ENCODE data around the gene KLHL21.

KLHL21 gene

GRCh38 chr1:6625584-6626149 lies 23.0 kb upstream of the KLHL21 start:
- no peak for DNase-seq (ENCODE audit: low read depth)

- peak; percentile 81 for DNase-seq (ENCODE audit: low read depth)
Measured at GRCh38 chr1:6624710-6625583, 22.3 kb upstream of the KLHL21 start, which contains the start of gene THAP3. Gene THAP3 (plus strand): TSS chr1:6624868. CDS start chr1:6625219, 351 bp downstream.

DNA sequence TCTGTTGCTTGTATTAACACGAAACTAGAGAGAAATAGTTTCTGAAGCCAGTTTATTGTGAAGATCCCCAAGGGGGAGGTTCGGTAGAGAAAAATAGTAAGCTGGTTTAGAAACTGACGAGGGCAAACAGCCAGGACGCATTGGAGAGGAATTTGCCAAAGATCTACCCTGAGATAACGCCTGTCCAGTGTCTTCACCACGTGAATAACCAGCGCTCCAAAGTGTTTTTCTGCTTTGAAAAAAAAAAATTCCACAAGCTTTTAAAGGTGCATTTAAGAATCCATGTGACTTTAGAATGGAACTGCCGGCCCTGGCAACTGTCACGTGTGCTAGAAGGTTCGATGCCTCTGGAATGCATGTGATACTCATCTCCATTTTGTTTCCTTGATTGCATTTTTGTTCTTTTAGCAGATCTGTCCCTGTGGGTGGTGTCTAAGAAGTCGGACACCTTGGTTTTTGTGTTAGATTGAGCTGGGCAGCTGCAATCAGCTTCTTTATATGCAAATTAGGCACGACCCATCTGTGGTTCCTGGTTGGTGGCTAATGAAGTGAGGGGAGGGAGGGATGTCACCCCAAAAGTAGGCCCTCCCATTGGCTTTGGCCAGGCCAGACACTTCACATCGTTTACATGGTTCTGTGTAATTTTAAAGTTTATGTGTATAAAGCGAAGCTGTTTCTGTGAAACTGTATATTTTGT lies 20.7 kb upstream of the KLHL21 start:
- no peak for DNase-seq (ENCODE audit: low read depth)

- no peak for DNase-seq (ENCODE audit: low read depth)
Measured at GRCh38 chr1:6622396-6623152, 19.9 kb upstream of the KLHL21 start.

DNA sequence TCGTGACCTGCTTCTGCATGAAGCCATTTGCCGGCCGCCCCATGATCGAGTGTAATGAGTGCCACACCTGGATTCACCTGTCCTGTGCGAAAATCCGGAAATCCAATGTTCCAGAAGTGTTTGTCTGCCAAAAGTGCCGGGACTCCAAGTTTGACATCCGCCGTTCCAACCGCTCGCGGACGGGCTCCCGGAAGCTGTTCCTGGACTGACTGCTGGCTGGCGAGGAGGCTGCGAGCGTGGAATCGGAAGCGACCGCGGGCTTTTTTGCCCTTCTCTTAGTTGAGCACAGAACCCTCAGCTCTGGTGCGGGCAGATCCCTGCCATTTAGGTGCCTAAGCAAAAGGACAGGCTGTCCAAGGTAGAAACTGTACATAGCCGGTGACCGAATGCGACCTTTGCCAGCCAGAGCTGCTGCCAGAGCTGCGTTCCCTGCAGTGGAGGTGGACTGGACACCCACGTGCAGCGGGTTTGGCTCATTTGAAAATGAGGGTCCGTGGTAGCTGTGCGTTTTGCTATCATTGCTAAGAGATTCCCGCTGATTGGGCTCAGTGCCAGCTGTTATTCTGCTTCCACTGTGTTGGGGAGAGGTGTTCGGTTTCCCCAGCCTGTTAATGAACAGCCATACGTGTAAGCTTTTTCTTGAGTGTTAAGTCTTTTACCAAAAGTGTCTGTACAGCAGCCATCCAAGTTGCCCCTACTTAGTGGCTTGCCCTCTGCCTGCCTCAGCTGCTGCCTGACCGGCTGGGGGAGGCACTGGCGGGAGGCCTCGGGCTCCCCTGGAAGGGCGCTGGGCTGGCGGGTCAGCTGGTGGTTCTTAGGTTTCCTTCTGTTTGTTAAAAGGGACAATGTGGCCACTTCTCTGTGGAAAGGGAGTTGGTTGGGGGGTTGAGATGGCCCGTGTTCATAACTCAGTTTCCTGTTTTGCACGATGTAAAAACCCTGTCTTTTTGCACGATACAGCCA lies 19.0 kb upstream of the KLHL21 start:
- DNase-seq (ENCODE audit: low read depth), result no peak

DNA sequence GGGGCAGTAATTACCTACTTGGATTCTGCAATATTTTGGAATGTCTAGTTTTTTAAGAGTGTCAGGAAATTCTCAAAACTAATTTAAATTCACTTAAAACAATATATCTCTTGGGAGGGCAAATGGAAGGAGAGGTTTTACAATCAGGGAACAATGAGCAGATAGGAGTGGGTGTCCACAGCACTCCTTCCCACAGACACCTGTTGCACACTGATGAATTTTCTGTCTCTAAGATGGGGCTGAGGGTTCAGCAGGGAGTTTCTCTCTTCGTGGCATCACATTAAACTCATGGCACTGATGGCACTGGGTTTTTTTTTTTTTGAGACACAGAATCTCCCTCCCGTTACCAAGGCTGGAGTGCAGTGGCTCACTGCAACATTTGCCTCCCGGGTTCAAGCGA lies 16.4 kb upstream of the KLHL21 start:
- DNase-seq (ENCODE audit: low read depth), result no peak

DNA sequence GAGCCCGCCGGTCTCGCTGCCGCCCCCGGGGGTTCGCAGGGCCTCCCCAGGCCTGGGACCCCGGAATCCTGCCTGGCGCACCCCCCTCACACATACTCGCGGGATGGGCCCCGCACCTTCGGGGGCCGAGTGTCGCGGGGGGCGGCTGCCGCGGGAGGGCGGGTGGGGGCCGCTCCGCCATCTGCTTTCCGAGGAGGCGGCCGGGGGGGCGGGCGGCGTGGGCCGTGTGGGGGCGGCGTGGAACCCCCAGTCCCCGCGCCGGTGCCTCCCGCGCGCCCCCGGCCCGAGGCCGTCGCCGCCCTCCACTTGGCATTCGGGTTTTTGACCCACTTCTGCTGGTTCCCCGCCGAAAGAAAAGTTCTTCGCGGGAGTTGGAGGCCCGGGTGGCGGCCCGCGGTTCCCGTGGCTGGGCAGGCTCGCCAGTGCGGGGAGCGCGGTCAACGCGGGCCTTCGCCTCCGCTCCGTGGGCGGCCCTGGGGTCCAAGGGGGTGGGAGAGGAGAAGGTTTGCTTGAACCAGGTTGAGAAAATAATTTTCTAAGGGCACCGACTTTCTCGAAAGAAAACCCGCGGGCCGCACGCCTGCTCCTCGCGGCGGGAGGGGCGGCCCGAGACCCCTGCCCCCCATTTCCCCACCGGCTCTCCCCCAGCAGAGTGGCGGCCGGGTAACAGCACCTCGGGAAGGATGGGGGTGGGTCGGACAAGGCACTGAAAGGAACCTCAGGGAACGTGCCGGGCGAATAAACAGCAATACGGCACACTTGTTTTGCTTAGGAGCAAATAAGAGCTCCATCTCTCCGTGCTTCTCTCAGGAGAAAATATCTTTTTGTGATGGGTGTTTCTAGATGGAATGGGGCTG lies 12.5 kb upstream of the KLHL21 start:
- DNase-seq (ENCODE audit: low read depth), result no peak

DNA sequence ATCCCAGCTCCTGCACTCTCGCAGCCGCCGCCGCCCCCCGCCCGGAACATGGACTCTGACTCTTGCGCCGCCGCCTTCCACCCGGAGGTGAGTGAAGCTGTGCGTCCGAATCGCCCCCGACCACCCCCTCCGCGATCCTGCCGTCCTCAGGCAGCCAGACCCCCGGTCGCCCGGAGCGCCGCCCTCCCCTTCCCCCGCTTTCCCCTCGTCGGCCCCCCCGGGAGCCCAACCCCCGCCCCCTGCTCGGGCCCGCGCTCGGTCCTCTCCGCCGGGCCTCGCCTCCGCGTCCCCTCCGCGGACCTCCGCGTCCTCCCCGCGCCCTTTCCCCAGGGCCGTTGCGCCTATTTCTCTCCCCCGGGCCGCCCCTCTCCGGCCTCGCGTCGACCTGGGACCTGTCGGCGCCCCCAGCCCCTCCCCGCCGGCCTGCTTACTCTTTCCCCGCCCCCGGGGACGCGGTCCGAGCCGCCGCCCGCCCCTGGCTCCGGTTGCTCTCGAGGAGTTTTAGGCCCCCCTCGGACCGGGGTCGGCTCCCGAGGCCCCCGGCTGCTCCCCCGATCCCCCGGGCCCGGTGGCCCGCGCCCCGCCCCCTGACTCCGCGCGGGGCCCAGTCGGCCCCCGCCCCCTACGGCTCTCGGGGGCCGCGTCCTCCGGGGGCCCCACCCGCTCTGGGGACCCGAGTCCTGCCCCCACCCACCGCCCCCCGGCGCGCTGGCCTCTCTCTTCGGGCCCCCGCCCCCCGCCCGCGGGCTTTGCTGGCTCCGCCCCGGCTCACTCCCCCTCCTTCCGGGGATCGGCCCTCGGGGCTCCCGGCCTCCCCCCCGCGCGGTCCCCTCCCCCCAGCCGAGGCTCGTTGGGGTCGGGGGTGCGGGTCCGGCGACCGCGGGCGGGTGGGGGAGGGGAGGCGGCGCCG lies 11.6 kb upstream of the KLHL21 start:
- no peak for DNase-seq (ENCODE audit: low read depth)

DNA sequence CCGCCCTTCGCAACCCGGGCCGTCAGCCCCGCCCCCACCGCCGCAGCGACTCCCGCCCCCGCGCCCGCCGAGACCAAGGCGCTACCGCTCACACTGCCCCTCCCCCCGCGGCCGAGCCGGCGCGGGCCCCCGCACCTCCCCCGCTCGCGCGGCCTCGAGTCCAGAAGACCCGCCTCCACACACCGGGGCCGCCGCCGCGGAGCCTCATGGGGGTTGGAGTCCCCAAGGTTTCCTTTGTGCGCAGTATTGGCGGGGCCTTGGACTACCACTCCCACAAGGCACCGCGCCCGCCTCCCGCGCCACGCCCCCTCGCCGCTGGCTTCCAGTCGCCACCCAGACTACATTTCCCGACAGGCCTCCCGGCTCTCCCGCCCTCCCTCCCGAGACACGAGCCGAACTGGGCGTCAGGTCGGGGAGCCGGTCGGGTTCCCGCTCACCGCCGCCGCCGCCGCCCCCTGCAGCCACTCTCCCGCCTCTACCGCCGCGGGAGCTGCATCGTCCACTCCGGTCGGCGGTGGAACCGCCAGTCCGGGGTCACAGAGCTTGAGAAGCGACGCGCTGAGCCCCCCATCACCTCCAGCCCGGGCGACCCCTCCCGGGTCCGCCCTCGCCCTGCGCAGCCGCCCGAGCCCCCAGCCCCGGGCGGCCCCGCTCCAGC lies 10.8 kb upstream of the KLHL21 start, which contains the start of gene PHF13:
Gene PHF13, plus strand, starts transcription at position 371 of the 658 bp plus-strand sequence. CDS start 336 bp downstream, outside the sequence.
- DNase-seq (ENCODE audit: low read depth), result peak; percentile 98

DNA sequence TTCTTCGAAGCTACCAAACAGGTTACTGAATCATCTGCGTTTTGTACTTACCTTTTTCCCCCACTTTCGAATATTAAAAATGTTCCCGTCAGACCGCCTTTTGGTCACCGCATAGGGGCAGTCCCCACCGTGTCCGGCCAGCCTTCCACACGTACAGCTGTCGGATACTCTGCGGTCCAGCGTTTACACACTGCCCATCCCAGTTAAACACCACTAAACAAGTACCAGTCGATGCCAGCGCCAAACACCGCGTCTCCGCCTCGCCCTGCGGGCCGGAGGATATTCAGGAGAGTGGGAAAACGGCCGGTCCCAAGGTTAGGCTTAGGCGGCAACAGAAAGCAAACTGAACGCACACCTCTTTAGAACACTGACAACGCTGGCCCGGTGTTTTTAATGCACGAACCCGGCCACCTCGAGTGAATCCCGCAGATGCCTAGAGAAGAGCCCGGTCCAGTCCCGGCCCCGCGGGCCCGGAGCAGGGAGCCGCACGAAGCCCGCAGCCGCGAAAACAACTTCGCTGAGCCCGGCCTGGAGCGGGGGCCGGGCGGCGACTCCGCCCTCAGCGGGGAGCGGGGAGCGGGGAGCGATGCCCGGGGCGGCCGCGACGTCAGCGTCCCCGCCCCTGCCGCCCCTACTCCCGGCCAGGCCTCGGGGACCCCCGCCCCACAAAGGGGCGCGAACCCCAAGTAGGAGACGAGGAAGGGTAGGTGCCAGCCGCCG lies 10.1 kb upstream of the KLHL21 start:
- DNase-seq (ENCODE audit: low read depth), result no peak

DNA sequence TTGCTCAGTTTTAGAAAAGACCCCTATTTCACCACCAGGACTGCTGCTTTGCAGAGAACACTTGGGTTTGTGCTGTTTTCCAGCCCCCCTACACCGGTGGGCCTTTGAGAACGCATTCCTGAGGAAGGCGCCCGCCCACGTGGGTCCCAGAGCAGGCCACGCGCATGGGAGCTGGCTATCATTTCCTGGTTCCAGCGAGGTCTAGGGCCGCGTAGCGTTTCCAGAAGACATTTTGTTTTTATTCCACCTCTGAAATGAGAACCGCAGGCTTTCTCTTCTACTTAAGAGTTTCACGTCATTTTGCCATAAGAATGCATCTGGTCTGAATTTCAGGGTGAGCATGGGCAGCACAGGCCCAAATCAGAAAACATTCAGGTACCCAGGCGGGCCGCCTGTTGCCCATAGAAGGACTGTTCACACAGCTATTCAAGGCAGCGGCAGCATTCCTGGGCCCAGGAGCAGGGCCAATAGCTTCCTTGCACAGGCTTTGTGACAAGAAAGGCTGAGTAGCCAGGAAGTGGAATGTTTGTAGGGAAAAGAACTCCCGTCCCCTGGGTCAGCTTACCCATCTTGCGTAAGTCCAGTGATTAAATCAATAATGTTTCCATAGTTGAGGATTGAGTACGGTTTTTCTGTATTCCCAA lies 1.4 kb upstream of the KLHL21 start:
- peak; percentile 85 for DNase-seq (ENCODE audit: low read depth)

- DNase-seq (ENCODE audit: low read depth), result peak; percentile 72
Measured at GRCh38 chr1:6603238-6603914, 707 bp upstream of the KLHL21 start.

DNA sequence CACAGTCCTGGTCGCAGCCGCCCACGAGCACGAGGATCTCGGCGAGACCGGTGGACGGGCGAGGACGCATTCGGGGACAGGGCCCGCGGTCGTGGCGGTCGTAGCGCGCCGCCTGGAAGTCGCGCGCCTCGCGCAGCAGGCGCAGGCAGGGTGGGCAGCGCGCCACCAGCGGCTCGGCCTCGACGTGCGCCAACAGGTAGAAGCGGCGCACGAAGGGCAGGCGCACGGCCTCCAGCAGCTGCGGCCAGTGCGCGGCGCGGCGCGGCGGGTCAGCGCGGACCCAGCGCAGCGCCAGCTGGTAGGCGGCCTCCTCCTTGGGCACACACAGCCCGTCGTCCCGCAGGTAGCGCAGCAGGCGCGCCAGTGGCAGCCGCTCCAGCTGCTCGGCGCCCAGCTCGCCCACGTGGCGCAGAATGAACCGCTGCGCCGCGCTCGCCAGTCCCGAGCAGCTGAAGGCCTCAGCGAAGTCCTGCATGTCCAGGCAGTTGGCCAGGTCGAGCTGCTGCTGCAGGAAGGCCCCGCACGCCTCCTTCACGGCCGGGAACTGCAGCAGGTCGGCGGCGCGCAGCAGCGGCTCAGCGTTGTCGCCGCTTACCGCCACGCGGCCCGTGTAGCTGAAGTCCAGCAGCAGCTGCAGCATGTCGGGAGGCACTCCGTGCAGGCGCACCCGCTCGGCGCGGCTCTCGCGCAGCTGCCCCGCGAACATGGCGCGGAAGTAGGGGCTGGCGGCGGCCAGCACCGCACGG lies 573 bp downstream of the KLHL21 start:
- DNase-seq (ENCODE audit: low read depth), result no peak

GRCh38 chr1:6601049-6601922 lies 1.4 kb downstream of the KLHL21 start:
- peak; percentile 94 for DNase-seq (ENCODE audit: low read depth)

Data from stromal cell of bone marrow (primary cell).